Jurkat, Clone E6-1 (cell line): ENCODE data around the gene GPR107.
A peak's percentile ranks its signal among the peaks of the same experiment; 100 is the strongest.

Source experiments
- DNase-seq: peaks from one replicate; pipeline ENCODE4 v3.0.0-alpha.2; 2011; ENCODE audit warnings: low read depth, low spot score
- H3K4me3 ChIP-seq: 2 replicates; pipeline ENCODE4 v1.5.1; 2011; ENCODE audit warnings: mild to moderate bottlenecking, low read length, control low read depth, moderate library complexity

The GPR107 gene

GRCh38 chr9:130147198-130147597 lies 93.5 kb downstream of the GPR107 start:
- no peak overlapping the region for H3K4me3 ChIP-seq
- DNase-seq, result no peak

GRCh38 chr9:130147910-130148309 lies 94.2 kb downstream of the GPR107 start:
- no peak for DNase-seq
- no peak overlapping the region for H3K4me3 ChIP-seq

- no peak for DNase-seq
- H3K4me3 ChIP-seq, result no peak overlapping the region
Measured at GRCh38 chr9:130149031-130149430, 95.3 kb downstream of the GPR107 start.

- H3K4me3 ChIP-seq, result no peak overlapping the region
- no peak for DNase-seq
Measured at GRCh38 chr9:130149654-130150286, 96.1 kb downstream of the GPR107 start.

- no peak for DNase-seq
- H3K4me3 ChIP-seq, result no peak overlapping the region
Measured at GRCh38 chr9:130150779-130151382, 97.2 kb downstream of the GPR107 start.

GRCh38 chr9:130154816-130155215 lies 101.1 kb downstream of the GPR107 start:
- DNase-seq, result no peak
- H3K4me3 ChIP-seq, result no peak overlapping the region

GRCh38 chr9:130155647-130156046 lies 101.9 kb downstream of the GPR107 start:
- no peak overlapping the region for H3K4me3 ChIP-seq
- no peak for DNase-seq

GRCh38 chr9:130156672-130157071 lies 103.0 kb downstream of the GPR107 start:
- no peak for DNase-seq
- no peak overlapping the region for H3K4me3 ChIP-seq

GRCh38 chr9:130157079-130157478 lies 103.4 kb downstream of the GPR107 start:
- DNase-seq, result no peak
- H3K4me3 ChIP-seq, result no peak overlapping the region

- no peak overlapping the region for H3K4me3 ChIP-seq
- DNase-seq, result no peak
Measured at GRCh38 chr9:130158001-130158400, 104.3 kb downstream of the GPR107 start.

- no peak overlapping the region for H3K4me3 ChIP-seq
- no peak for DNase-seq
Measured at GRCh38 chr9:130159057-130159456, 105.4 kb downstream of the GPR107 start.

GRCh38 chr9:130159915-130160670 lies 106.4 kb downstream of the GPR107 start:
- H3K4me3 ChIP-seq, result no peak overlapping the region
- DNase-seq, result no peak

- no peak for DNase-seq
Measured at GRCh38 chr9:130160862-130161470, 107.3 kb downstream of the GPR107 start.

GRCh38 chr9:130165579-130165978 lies 111.9 kb downstream of the GPR107 start:
- no peak for DNase-seq
- no peak overlapping the region for H3K4me3 ChIP-seq

More at GRCh38 chr9:130160862-130161470, 107.3 kb downstream of the GPR107 start:
- no peak overlapping the region for H3K4me3 ChIP-seq

- no peak for DNase-seq
- H3K4me3 ChIP-seq, result no peak overlapping the region
Measured at GRCh38 chr9:130166399-130166798, 112.7 kb downstream of the GPR107 start.

GRCh38 chr9:130167927-130168326 lies 114.2 kb downstream of the GPR107 start:
- no peak overlapping the region for H3K4me3 ChIP-seq
- no peak for DNase-seq

- peak overlapping the region; percentile 11 for H3K4me3 ChIP-seq
- DNase-seq, result no peak
Measured at GRCh38 chr9:130171226-130172148, 117.8 kb downstream of the GPR107 start.

GRCh38 chr9:130172161-130172857 lies 118.6 kb downstream of the GPR107 start, which contains the start of gene NCS1:
TSS of gene NCS1 (plus strand) at chr9:130172404. CDS start at chr9:130172664, 260 bp downstream.
- DNase-seq, result no peak
- peak within 1 kb of the TSS; percentile 38 for H3K4me3 ChIP-seq
